Activated CD8-positive, alpha-beta T cell treated with anti-CD3 and anti-CD28 coated beads for 36 hours (primary cell): ENCODE data around the gene SPATA20. TPM values are rescaled to one million over a fixed set of nuclear protein-coding genes. Genes with fewer than 3 reads are reported as not detected.

Experiments used
- ATAC-seq: fragments of 200-7000 bp; cut with Tn5 transposase; one replicate; pipeline ENCODE4 v1.10.0; 2021; ENCODE audit warnings: mild to moderate bottlenecking, moderate library complexity
- CTCF ChIA-PET: fragments of 350-600 bp; sonication (Branson Sonifier 250); formaldehyde crosslinking; loops from one replicate; lab custom pipeline; 2021; ENCODE audit warnings: antibody characterized with exemption; lab: Charles Lee
- POLR2A ChIA-PET: fragments of 350-600 bp; sonication (Branson Sonifier 250); formaldehyde crosslinking; loops from one replicate; lab custom pipeline; 2021; ENCODE audit warnings: antibody characterized with exemption; lab: Charles Lee
- DNase-seq: peaks from one replicate; pipeline ENCODE4 v3.0.0-alpha.2; 2020
- H3K27ac Mint-ChIP-seq: one replicate; pipeline ENCODE4 v1.8.0; 2021; ENCODE audit warnings: mild to moderate bottlenecking, mixed read lengths
- H3K27me3 Mint-ChIP-seq: one replicate; pipeline ENCODE4 v1.8.0; 2021; ENCODE audit warnings: mixed read lengths
- H3K36me3 Mint-ChIP-seq: one replicate; pipeline ENCODE4 v1.8.0; 2021; ENCODE audit warnings: low read depth, mixed read lengths
- H3K4me1 Mint-ChIP-seq: one replicate; pipeline ENCODE4 v1.8.0; 2021; ENCODE audit warnings: low read depth, mixed read lengths
- H3K4me3 Mint-ChIP-seq: one replicate; pipeline ENCODE4 v1.8.0; 2021; ENCODE audit warnings: mild to moderate bottlenecking, moderate library complexity, mixed read lengths
- H3K9me3 Mint-ChIP-seq: one replicate; pipeline ENCODE4 v1.8.0; 2021; ENCODE audit warnings: mixed read lengths
- intact Hi-C: fragments of 100-400 bp; cut with micrococcal nuclease; formaldehyde crosslinking; loops from one replicate; pipeline ENCODE4 v1.10.0; 2022
- total RNA-seq, 2 experiments: library from RNA; stranded (reverse); gene quantifications; one replicate each; pipeline ENCODE4 v1.2.3, GENCODE V29; 2021
- TF ChIP-seq, protein P1 (sequence below): fragments of 200-600 bp; IDR thresholded peaks from one replicate; pipeline ENCODE4 v1.8.0; 2022; ENCODE audit warnings: antibody characterized with exemption, mild to moderate bottlenecking

SPATA20 gene
- total RNA-seq, 2 experiments from 2014 or later: 29.0 to 36.2 TPM

DNA sequence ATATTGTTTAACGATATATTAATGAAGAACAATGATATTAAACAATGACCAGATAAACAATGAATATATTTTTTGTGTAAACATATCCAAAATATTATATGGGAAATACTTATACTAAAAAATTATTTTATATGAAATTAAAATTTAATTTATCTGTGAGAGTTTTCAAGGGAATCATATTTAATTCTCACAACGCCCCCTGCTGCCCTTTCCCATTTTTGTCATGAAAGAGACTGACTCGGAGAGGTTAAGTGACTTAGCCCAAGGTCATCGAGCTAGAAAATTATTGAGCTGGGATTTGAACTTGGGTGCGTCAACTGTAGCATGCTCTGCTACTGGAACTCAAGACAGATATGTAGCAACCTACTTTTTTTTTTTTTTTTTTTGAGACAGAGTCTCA, 45.9 kb upstream of the SPATA20 start:
- Mint-ChIP-seq H3K36me3 (no peaks in the 10 kb centered on the region), H3K27me3 (no peaks in the 10 kb centered on the region), H3K9me3 (no peaks in the 10 kb centered on the region), H3K4me3 (no peak overlapping the region), H3K27ac (no peak overlapping the region), H3K4me1 (peaks cover 22% of the 10 kb centered on the region)
- TF ChIP-seq, protein P1, sequence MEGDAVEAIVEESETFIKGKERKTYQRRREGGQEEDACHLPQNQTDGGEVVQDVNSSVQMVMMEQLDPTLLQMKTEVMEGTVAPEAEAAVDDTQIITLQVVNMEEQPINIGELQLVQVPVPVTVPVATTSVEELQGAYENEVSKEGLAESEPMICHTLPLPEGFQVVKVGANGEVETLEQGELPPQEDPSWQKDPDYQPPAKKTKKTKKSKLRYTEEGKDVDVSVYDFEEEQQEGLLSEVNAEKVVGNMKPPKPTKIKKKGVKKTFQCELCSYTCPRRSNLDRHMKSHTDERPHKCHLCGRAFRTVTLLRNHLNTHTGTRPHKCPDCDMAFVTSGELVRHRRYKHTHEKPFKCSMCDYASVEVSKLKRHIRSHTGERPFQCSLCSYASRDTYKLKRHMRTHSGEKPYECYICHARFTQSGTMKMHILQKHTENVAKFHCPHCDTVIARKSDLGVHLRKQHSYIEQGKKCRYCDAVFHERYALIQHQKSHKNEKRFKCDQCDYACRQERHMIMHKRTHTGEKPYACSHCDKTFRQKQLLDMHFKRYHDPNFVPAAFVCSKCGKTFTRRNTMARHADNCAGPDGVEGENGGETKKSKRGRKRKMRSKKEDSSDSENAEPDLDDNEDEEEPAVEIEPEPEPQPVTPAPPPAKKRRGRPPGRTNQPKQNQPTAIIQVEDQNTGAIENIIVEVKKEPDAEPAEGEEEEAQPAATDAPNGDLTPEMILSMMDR: peak; percentile 48
- POLR2A ChIA-PET: interaction anchor here (0.6 kb wide), 1 partner anchor 120 kb away, joined by 3 read pairs; no protein-coding TSS in a partner anchor
- DNase-seq: peak; percentile 65
- intact Hi-C loops: no loop called here
- ATAC-seq: no peak
- CTCF ChIA-PET: interaction anchor here (0.6 to 6.9 kb wide), 16 partner anchors 8 to 282 kb away, joined by 3 to 50 read pairs (median 5); partner anchors contain the start of genes LRRC59, RSAD1 and SPATA20

DNA sequence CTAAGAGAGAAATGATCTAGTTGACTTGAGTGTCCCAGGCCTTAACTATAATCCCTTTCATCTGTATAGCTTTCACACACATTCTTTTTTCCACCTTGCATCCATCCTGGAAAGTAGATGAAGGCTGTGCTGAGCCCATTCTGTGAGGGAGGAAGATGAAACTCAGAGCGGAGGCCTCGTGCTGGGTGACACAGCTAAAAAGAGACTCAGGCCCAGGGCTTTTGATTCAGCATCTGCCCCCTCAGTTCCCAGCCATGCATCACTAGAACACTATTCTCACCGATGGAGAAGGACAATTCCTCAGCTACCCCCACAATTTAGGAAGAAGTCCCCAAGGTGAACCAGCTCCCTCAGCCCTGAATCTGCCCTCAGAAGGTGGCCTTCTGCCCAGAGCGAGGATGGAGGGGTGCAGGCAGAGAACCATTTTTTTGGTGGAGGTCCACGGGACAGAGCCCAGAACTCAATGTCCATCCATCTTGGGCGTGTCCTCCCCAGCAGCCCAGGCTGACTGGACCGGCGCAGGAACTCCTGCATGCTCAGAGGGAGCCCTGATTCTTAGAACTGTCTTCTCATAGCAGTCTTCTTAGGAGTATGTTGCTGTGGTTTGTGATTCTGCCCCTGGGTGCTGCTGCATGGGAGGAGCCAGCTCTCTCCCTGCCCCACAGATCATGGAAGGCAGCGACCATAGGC, 44.5 kb upstream of the SPATA20 start:
- no peak for DNase-seq
- Mint-ChIP-seq H3K4me3 (no peak overlapping the region), H3K27ac (no peak overlapping the region), H3K27me3 (no peaks in the 10 kb centered on the region), H3K9me3 (no peaks in the 10 kb centered on the region), H3K4me1 (peaks cover 22% of the 10 kb centered on the region), H3K36me3 (no peaks in the 10 kb centered on the region)
- CTCF ChIA-PET: interaction anchor here (1.5 to 6.9 kb wide), 8 partner anchors 9 to 192 kb away, joined by 4 to 50 read pairs (median 6); partner anchors contain the start of genes LRRC59 and RSAD1
- ATAC-seq: peak; percentile 6
- POLR2A ChIA-PET: interaction anchor here (0.8 to 1.1 kb wide), 2 partner anchors 15 to 23 kb away, joined by 3 read pairs; no protein-coding TSS in a partner anchor
- TF ChIP-seq, protein P1: no peak
- intact Hi-C loops: no loop called here

DNA sequence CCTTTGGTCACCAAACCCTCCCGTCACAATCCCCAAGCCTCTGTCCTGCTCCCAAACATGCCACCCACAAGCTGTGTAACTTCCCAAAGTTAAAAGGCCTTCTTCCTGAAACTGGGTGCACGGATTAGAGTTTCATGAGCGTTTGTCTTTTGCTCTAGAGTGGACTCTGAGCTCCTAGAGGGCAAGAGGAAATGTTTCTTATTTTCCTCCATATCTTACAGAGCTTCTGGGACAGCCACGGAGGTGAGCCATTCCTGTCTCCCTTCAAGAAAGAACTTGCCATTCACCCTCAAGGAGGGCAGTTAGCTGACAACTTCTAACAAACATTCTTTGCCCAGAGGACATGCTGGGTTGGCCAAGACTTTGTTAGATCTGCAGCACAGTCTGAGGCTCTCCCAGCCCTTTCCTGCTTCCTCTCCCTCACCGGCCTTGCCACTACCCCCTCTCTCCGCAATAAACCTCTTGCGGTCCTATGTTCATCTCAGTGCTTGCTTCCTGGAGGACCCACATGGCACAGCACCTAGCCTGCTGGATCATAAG, 41.3 kb upstream of the SPATA20 start:
- TF ChIP-seq, protein P1: no peak
- POLR2A ChIA-PET: interaction anchor here (0.7 to 1.5 kb wide), 2 partner anchors 36 to 123 kb away, joined by 3 read pairs; no protein-coding TSS in a partner anchor
- Mint-ChIP-seq H3K27ac (no peak overlapping the region), H3K4me1 (peaks cover 43% of the 10 kb centered on the region), H3K27me3 (no peaks in the 10 kb centered on the region), H3K36me3 (peaks cover 8% of the 10 kb centered on the region), H3K4me3 (no peak overlapping the region), H3K9me3 (no peaks in the 10 kb centered on the region)
- DNase-seq: no peak
- intact Hi-C loops: no loop called here
- CTCF ChIA-PET: interaction anchor here (1.0 to 6.9 kb wide), 8 partner anchors 14 to 143 kb away, joined by 3 to 50 read pairs (median 4); partner anchors contain the start of genes LRRC59 and RSAD1
- ATAC-seq: no peak

- TF ChIP-seq, protein P1: no peak
- H3K4me3 Mint-ChIP-seq: no peak overlapping the region
- no peak overlapping the region for H3K27ac Mint-ChIP-seq
- H3K36me3 Mint-ChIP-seq: peaks cover 8% of the 10 kb centered on the region
- H3K9me3 Mint-ChIP-seq: no peaks in the 10 kb centered on the region
- H3K27me3 Mint-ChIP-seq: no peaks in the 10 kb centered on the region
- ChIA-PET CTCF (interaction anchor here (1.0 to 6.9 kb wide), 5 partner anchors 23 to 144 kb away, joined by 4 to 40 read pairs (median 5); partner anchors contain the start of gene RSAD1), POLR2A (no interaction called here)
- DNase-seq: no peak
- intact Hi-C loops: no loop called here
- H3K4me1 Mint-ChIP-seq: peaks cover 49% of the 10 kb centered on the region
- no peak for ATAC-seq
These were observed 40.7 kb upstream of the SPATA20 start for GRCh38 chr17:50506298-50506697.
